GM12872 (cell line): Measurements from ENCODE around the gene C1orf21.

Experiments
- TF ChIP-seq, protein P1 (sequence below): IDR thresholded peaks from 3 replicates; pipeline ENCODE4 v1.5.1; 2011; ENCODE audit warnings: low read depth, mild to moderate bottlenecking, low read length, moderate library complexity; ENCODE audit not compliant: insufficient read depth

Gene C1orf21

DNA sequence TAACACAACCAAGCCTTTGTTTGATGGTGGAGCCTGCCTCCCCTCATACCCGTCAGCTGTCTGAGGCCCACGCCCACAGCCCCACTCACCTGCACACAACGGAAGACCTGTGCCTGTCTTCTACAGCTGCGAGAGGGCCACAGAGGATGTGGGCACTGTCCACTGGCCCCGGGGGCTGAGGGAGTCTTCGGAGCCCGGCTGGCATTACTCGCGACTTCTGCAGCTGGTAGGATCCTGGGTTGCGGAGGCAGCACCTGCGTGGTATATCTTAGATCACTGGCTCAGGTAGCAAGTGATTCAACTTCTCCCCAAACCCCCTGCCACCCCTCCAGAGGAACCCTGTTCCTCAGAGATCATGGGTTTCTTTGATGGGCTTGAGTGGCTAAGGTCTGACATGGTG lies 257.9 kb downstream of the C1orf21 start:
- TF ChIP-seq, protein P1, sequence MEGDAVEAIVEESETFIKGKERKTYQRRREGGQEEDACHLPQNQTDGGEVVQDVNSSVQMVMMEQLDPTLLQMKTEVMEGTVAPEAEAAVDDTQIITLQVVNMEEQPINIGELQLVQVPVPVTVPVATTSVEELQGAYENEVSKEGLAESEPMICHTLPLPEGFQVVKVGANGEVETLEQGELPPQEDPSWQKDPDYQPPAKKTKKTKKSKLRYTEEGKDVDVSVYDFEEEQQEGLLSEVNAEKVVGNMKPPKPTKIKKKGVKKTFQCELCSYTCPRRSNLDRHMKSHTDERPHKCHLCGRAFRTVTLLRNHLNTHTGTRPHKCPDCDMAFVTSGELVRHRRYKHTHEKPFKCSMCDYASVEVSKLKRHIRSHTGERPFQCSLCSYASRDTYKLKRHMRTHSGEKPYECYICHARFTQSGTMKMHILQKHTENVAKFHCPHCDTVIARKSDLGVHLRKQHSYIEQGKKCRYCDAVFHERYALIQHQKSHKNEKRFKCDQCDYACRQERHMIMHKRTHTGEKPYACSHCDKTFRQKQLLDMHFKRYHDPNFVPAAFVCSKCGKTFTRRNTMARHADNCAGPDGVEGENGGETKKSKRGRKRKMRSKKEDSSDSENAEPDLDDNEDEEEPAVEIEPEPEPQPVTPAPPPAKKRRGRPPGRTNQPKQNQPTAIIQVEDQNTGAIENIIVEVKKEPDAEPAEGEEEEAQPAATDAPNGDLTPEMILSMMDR, result no peak

GRCh38 chr1:184646178-184646701 lies 259.4 kb downstream of the C1orf21 start:
- TF ChIP-seq, protein P1, result no peak

GRCh38 chr1:184646824-184647223 lies 260.0 kb downstream of the C1orf21 start:
- TF ChIP-seq, protein P1, result no peak

DNA sequence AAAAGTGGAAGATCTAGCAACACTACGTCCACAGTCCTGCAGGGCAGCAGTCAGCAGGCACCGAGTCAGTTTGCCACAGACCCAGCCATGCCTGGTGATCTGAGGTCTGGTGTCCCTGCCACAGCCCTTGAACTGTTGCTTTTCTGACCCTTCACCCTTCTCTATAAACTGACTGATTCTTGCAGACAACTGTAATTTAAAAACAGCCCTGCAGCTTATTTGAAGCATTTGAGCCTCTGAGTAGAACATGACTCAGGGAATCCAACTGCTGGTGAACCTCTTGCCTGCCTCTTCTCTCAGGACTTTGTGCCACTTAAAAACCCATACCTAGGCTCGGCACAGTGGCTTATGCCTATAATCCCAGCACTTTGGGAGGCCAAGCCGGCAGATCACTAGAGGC lies 260.6 kb downstream of the C1orf21 start:
- TF ChIP-seq, protein P1, result no peak

- TF ChIP-seq, protein P1, result no peak
Observed at GRCh38 chr1:184648160-184648855, 261.5 kb downstream of the C1orf21 start.

DNA sequence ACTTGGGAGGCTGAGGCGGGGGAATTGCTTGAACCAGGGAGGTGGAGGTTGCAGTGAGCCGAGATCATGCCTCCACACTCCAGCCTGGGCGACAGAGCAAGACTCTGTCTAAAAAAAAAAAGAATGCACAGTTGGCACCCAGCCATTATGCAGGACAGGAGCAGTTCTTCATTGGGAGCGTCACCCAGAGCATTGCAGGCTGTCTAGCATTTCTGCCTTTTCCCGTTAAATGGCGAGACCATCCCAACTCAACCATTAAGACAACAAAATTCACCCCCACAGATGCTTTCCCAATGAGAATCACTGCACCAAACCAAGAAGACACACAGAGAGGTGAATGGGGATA lies 262.0 kb downstream of the C1orf21 start:
- TF ChIP-seq, protein P1, result no peak

DNA sequence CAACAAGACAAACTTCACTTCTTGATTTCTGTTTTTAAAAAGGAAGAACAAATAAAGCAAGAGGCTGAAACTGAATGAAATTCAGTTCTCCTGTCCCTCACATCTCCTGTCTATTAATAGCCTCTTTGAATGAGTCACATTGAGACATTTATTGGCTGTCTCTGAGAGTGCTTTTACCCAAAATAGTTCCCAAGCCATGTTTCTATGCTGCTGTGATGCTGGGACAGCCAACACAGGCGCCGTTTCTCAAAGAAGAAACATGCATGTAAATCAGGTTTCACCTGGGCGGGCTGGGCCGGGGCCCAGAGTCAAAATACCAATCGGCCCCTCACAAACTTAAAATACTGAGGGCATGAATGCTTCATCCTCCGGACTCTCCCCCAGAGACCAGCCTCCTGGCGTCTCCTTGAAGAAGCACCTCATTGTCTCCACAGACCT lies 262.6 kb downstream of the C1orf21 start:
- TF ChIP-seq, protein P1, result no peak
